Stimulated activated naive CD8-positive, alpha-beta T cell treated with anti-CD3 and anti-CD28 coated beads, Interleukin-15, Interleukin-2, amounts not matched to agents 100 ng/mL and 50 ng/mL, for 24 hours (primary cell): Measurements from ENCODE around the gene PRPSAP2.
"Not testable (repeated sequence)": the region's sequence is repeated elsewhere in the genome, so short reads cannot be mapped to it uniquely, and the experiment has no call there.

Experiments
- H3K27ac Mint-ChIP-seq: one replicate; pipeline ENCODE4 v1.8.0; 2021; ENCODE audit warnings: mild to moderate bottlenecking, mixed read lengths
- H3K27me3 Mint-ChIP-seq: one replicate; pipeline ENCODE4 v1.8.0; 2021; ENCODE audit warnings: mixed read lengths
- H3K36me3 Mint-ChIP-seq: one replicate; pipeline ENCODE4 v1.8.0; 2021; ENCODE audit warnings: low read depth, mixed read lengths
- H3K4me1 Mint-ChIP-seq: one replicate; pipeline ENCODE4 v1.8.0; 2021; ENCODE audit warnings: low read depth, mixed read lengths
- H3K4me3 Mint-ChIP-seq: one replicate; pipeline ENCODE4 v1.8.0; 2021; ENCODE audit warnings: mild to moderate bottlenecking, mixed read lengths
- H3K9me3 Mint-ChIP-seq: one replicate; pipeline ENCODE4 v1.8.0; 2021; ENCODE audit warnings: mixed read lengths

The PRPSAP2 gene

DNA sequence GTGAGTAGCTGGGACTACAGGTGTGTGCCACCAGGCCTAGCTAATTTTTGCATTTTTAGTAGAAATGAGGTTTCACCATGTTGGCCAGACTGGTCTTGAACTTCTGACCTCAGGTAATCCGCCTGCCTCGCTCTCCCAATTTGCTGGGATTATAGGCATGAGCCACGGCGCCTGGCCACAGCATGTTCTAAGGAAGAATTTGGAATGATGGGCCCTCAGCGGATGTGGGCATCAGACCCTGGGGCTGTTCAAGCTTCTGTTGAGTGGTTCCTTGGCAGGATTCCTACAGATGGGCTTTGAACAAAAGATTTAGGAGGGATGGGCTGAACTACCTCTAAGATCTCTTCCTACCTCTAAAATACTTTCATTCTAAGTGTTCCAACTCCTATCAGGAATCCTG, 4.1 kb downstream of the PRPSAP2 start:
- no peaks in the 10 kb centered on the region for H3K9me3 Mint-ChIP-seq
- no peak overlapping the region for H3K4me3 Mint-ChIP-seq
- H3K36me3 Mint-ChIP-seq: peaks cover 9% of the 10 kb centered on the region

DNA sequence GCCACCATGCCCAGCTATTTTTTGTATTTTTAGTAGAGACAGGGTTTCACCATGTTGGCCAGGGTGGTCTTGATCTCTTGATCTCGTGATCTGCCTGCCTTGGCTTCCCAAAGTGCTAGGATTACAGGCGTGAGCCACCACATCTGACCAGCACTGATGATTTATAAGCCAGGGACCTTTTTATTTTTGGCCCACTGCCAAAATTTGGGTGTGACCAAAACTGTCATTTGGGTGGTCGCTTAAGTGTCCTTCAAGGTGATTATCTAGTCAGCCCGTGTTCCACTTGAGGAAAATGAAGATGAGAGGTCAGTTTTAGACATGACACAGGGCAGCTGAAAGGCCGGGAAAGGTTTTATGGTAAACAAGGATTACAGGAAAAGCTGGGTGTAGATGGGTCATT, 7.1 kb downstream of the PRPSAP2 start:
- H3K27me3 Mint-ChIP-seq, H3K9me3 Mint-ChIP-seq, H3K4me3 Mint-ChIP-seq, H3K27ac Mint-ChIP-seq: not testable (repeated sequence)
- Mint-ChIP-seq H3K4me1 (peaks cover 24% of the 10 kb centered on the region), H3K36me3 (peaks cover 15% of the 10 kb centered on the region)

More for the DNA sequence above, 4.1 kb downstream of the PRPSAP2 start:
- Mint-ChIP-seq H3K4me1 (peaks cover 39% of the 10 kb centered on the region), H3K27me3 (no peaks in the 10 kb centered on the region), H3K27ac (no peak overlapping the region)

DNA sequence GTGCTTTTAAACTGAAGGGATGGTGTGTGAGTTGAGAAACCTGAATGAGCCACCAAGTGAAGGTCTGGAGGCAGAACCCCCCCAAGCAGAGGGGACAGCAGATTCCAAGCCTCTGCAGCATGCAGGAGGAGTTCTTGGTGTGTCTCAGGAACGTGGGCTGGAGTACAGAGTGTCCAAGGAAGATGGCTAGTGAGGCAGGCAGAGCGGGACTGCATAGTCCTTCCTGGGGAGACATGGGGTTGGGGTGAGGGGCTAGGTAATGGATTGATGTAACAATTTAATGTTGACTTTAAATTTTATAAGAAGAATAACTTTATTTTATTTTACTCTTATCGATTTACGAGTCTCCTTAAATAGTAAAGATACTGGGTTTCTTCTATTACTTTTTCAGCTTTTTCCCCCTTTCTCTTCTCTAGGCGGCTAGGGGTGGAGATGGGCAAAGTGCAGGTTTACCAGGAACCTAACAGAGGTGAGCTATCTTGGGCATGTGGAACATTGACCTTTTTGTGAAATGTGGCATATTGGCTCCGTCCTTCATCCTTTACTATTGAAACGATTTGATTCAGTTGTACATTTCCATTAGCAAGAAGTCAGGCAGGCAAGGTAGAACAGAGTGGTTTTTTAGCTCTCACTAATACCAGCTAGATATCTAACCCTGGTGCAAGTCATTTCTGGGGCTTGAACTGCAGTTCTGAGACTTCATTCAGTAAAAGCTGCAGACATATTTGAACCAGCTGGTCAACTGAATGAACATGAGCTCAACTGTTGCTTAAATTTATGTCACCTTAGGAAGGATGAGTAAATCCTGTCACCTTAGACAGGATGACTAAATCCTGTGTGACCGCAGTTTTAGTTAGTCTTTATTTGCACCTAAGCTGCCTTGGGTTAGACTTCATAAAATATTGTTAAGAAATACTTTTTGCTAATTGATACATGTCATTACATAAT, 9.2 kb downstream of the PRPSAP2 start:
- peaks cover 5% of the 10 kb centered on the region for H3K4me1 Mint-ChIP-seq
- no peak overlapping the region for H3K27ac Mint-ChIP-seq
- peaks cover 23% of the 10 kb centered on the region for H3K36me3 Mint-ChIP-seq
- no peaks in the 10 kb centered on the region for H3K27me3 Mint-ChIP-seq
- H3K4me3 Mint-ChIP-seq: no peak overlapping the region
- H3K9me3 Mint-ChIP-seq: no peaks in the 10 kb centered on the region

DNA sequence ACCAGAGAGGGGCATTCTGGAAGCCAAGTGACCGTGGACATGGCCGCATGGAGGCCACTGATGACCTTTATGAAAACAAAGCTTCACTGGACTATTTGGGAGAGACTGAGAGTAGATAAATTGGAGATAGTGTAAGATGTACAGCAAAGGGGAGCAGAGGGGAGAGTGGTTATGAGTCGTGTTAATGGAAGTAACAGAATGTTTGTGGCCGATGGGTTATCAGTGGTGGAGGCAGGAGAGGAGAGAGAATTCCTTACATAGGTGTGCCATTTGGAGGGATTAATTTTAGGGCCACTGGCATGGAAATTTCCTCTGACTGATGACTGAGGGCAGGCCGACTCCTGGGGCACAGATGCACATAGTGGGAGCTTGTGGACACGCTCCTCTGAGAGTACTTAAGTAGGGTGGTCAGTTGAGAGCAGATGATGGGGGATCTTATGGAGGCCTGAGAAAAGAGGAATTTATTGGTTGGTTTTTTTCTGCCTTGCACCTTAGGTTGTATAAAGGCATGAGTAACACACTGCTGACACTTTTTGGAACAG, 19.2 kb downstream of the PRPSAP2 start:
- H3K27ac Mint-ChIP-seq: no peak overlapping the region
- no peaks in the 10 kb centered on the region for H3K27me3 Mint-ChIP-seq
- no peaks in the 10 kb centered on the region for H3K9me3 Mint-ChIP-seq
- H3K4me1 Mint-ChIP-seq: no peaks in the 10 kb centered on the region
- H3K4me3 Mint-ChIP-seq: no peak overlapping the region
- H3K36me3 Mint-ChIP-seq: peaks cover 46% of the 10 kb centered on the region

DNA sequence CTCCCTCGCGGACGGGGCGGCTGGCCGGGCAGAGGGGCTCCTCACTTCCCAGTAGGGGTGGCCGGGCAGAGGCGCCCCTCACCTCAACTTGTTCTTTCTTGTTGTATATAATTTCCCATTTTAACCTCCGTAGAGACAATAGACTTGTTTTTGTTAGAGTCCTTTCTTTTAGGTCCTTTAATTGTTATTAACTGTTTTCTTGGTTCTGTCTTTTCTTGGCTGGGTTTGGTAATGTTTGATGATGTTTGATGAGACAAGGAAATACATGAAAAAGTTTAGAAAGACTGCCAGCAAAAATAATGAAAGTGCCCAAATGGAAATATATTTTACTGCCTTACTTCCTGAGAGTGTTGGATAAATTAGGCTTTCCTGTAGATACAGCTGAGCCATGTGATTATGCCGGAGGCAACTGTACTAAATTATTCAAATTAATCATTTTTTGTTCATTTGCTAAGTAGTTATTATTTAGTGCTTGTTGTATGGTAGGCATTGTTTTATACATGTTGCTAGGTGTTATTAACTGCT, 30.9 kb downstream of the PRPSAP2 start:
- Mint-ChIP-seq H3K27me3 (no peaks in the 10 kb centered on the region), H3K4me1 (peaks cover 6% of the 10 kb centered on the region), H3K36me3 (peaks cover 66% of the 10 kb centered on the region), H3K9me3 (no peaks in the 10 kb centered on the region), H3K27ac (no peak overlapping the region), H3K4me3 (no peak overlapping the region)

DNA sequence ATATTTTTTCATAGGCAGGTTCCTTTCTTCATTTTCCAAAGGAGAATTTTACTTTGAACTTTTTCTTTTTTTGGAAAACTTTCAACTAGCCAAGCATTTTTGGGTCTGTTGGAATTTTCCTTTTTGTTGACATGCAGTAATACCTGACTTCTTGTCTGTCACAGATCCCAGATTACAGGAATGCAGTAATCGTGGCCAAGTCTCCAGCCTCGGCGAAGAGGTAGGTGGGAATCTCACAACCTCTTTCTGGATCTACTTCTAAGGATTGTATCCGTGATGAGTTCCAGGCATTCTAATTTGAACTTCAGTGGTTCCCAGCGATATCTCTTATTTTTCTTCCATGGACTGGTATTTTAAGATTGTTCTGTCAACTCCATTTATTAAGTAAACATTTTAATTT, 31.7 kb downstream of the PRPSAP2 start:
- Mint-ChIP-seq H3K9me3 (no peaks in the 10 kb centered on the region), H3K4me1 (peaks cover 3% of the 10 kb centered on the region), H3K36me3 (peaks cover 64% of the 10 kb centered on the region), H3K4me3 (no peak overlapping the region), H3K27me3 (no peaks in the 10 kb centered on the region), H3K27ac (no peak overlapping the region)

DNA sequence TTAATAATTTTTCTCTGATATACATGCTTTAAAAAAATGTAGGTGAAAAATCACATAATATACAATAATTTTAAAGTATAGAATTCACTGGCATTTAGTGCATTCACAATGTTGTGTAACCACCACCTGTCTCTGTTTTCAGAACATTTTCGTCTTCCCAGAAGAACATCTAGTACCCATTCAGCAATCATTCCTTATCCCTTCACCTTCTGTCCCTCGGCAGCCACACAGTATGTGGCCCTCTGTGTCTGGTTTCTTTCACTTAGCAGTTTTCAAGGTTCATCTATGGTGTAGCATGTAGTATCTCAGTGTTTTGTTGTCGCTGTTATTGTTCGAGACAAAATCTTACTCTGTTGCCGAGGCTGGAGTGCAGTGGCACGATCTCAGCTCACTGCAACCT, 33.6 kb downstream of the PRPSAP2 start:
- Mint-ChIP-seq H3K27me3 (no peaks in the 10 kb centered on the region), H3K9me3 (no peaks in the 10 kb centered on the region), H3K36me3 (peaks cover 67% of the 10 kb centered on the region), H3K4me3 (no peak overlapping the region), H3K4me1 (peaks cover 2% of the 10 kb centered on the region), H3K27ac (no peak overlapping the region)

DNA sequence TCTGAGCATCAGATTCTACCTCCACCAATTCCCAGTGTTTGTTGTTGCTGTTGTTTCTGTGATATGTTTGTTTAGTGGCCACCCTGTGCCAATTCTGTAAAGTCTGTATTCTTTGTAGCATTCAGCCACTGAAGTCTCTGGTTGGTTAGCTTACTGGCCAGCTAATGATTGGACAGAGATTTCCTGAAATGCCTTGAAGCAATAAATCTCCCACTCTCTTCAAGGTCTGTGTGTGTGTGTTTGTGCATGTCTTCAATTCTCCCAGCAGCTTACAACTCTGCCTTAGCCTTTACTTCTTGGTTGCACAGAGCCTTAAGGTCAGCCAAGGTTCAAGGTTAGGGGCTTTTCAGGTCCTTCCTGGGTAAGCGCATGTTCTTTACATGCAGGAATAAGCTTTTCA, 38.2 kb downstream of the PRPSAP2 start:
- no peak overlapping the region for H3K27ac Mint-ChIP-seq
- H3K27me3 Mint-ChIP-seq: no peaks in the 10 kb centered on the region
- peaks cover 73% of the 10 kb centered on the region for H3K36me3 Mint-ChIP-seq

DNA sequence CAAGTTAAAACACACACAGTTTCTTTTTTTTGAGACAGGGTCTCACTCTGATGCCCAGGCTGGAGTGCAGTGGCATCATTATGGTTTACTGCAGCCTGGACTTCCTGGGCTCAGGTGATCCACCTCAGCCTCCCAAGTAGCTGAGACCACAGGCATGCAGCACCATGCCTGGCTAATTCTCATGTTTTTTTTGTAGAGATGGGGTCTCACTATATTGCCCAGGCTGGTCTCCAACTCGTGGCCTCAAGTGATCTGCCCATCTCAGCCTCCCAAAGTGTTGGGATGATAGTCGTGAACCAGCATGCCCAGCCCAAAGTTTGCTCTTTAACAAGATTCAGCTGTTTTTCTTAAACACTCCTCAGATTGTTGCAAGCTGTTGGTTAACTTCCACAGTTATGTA, 39.0 kb downstream of the PRPSAP2 start:
- no peak overlapping the region for H3K27ac Mint-ChIP-seq
- peaks cover 68% of the 10 kb centered on the region for H3K36me3 Mint-ChIP-seq
- no peaks in the 10 kb centered on the region for H3K9me3 Mint-ChIP-seq

More for the DNA sequence above, 38.2 kb downstream of the PRPSAP2 start:
- H3K9me3 Mint-ChIP-seq: no peaks in the 10 kb centered on the region
- no peak overlapping the region for H3K4me3 Mint-ChIP-seq
- H3K4me1 Mint-ChIP-seq: peaks cover 13% of the 10 kb centered on the region

DNA sequence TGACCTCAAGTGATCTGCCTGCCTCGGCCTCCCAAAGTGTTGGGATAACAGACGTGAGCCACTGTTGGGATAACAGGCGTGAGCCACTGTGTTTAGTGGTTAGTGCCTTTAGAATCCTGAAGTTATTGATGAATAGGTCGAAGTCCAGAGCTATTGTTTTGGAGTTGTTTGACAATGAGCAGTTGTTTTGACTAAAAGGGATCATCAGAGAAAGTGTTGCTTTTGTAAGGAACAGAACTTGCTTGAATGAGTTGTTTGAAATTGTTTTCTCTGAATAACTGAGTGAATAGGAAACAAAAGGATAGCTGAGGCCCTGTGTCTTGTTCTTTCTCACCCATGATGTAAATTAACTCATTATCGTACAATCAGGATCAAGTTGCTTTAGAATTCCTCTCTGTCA, 46.6 kb downstream of the PRPSAP2 start:
- Mint-ChIP-seq H3K36me3 (peaks cover 62% of the 10 kb centered on the region), H3K4me1 (peaks cover 36% of the 10 kb centered on the region), H3K27ac (no peak overlapping the region), H3K27me3 (no peaks in the 10 kb centered on the region), H3K4me3 (no peak overlapping the region), H3K9me3 (no peaks in the 10 kb centered on the region)

More for the DNA sequence above, 39.0 kb downstream of the PRPSAP2 start:
- Mint-ChIP-seq H3K27me3 (no peaks in the 10 kb centered on the region), H3K4me3 (no peak overlapping the region), H3K4me1 (peaks cover 21% of the 10 kb centered on the region)

DNA sequence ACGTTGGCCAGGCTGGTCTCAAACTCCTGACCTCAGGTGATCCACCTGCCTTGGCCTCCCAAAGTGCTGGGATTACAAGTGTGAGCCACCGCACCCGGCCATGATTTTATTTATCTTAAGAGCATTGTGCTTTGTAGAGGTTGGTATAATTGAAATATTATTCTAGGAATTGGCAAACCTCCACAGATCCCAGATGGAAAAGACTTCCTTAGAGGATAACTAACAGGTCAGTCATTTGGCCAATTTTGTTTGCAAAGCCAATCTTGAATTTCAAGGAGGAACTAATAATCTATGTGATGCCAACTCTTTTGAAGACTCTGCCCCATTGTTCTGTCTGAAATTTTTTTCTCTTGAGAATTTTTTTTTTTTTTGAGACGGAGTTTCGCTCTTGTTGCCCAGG, 47.3 kb downstream of the PRPSAP2 start:
- Mint-ChIP-seq H3K4me3 (no peak overlapping the region), H3K9me3 (no peaks in the 10 kb centered on the region), H3K27me3 (no peaks in the 10 kb centered on the region), H3K27ac (no peak overlapping the region), H3K4me1 (peaks cover 33% of the 10 kb centered on the region), H3K36me3 (peaks cover 59% of the 10 kb centered on the region)

DNA sequence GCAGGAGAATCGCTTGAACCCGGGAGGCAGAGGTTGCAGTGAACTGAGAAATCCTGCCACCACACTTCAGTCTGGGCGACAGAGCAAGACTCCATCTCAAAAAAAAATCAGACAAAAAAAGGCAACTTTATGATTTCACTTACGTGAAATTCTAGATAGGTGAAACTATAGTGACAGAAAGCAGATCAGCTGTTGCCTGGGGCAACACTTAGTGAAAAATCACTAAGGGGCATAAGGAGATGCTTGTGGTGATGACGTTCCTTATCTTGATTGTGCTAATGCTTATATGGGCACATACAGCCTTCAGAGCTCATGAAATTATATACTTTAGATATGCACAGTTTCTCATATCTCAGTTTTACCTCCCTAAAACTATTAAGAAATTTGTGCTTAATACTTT, 52.4 kb downstream of the PRPSAP2 start:
- peaks cover 4% of the 10 kb centered on the region for H3K4me1 Mint-ChIP-seq
- H3K4me3 Mint-ChIP-seq: no peak overlapping the region
- peaks cover 51% of the 10 kb centered on the region for H3K36me3 Mint-ChIP-seq
- no peaks in the 10 kb centered on the region for H3K27me3 Mint-ChIP-seq
- no peaks in the 10 kb centered on the region for H3K9me3 Mint-ChIP-seq
- H3K27ac Mint-ChIP-seq: no peak overlapping the region

DNA sequence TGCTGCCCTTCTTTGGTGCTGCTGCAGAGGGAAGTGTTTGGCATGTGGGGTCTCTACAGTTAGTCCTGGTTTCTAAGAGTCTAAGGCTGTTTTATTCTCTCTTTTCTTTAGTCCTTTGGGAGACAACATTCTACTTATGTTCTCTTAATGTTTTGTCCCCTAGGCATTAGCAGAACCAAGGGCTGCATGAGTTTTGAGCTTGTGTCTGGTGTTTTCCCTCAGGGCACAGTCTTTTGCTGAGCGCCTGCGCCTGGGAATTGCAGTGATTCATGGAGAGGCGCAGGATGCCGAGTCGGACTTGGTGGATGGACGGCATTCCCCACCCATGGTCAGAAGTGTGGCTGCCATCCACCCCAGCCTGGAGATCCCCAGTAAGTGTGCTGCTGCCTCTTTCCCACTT, 53.0 kb downstream of the PRPSAP2 start:
- no peak overlapping the region for H3K4me3 Mint-ChIP-seq

DNA sequence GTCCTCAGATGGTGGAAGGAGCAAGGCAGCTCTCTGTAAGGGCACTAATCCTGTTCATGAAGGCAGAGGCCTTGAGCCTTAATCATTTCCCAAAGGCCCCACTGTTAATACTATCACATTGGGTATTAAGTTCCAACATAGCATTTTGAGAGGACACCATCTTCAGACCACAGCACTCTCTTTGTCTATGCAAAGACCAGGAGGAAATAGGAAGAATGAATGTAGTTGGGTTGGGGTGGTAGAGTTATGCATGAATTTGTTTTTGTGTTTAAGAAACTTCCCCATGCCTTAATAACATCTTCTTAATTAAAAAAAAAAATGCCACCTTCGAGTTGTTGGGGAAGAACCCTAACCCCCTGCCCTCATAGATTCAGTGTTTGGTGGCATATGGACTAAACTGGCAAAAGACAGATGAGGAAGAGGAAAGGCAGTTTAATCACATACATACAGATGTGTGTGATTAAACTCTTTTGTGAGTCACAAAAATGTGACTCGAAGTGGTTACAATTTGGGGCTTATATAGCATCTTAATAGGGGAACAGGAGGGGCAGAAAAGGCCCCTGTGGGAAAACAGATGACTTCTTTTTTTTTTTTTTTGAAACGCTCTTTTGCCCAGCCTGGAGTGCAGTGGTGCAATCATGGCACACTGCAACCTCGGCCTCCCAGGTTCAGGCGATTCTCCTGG, 59.0 kb downstream of the PRPSAP2 start:
- no peak overlapping the region for H3K27ac Mint-ChIP-seq
- H3K4me1 Mint-ChIP-seq: peaks cover 39% of the 10 kb centered on the region
- no peaks in the 10 kb centered on the region for H3K27me3 Mint-ChIP-seq
- peaks cover 54% of the 10 kb centered on the region for H3K36me3 Mint-ChIP-seq
- no peak overlapping the region for H3K4me3 Mint-ChIP-seq
- H3K9me3 Mint-ChIP-seq: no peaks in the 10 kb centered on the region

More for the DNA sequence above, 53.0 kb downstream of the PRPSAP2 start:
- no peaks in the 10 kb centered on the region for H3K9me3 Mint-ChIP-seq
- H3K36me3 Mint-ChIP-seq: peaks cover 53% of the 10 kb centered on the region
- peaks cover 4% of the 10 kb centered on the region for H3K4me1 Mint-ChIP-seq
- H3K27me3 Mint-ChIP-seq: no peaks in the 10 kb centered on the region
- no peak overlapping the region for H3K27ac Mint-ChIP-seq

DNA sequence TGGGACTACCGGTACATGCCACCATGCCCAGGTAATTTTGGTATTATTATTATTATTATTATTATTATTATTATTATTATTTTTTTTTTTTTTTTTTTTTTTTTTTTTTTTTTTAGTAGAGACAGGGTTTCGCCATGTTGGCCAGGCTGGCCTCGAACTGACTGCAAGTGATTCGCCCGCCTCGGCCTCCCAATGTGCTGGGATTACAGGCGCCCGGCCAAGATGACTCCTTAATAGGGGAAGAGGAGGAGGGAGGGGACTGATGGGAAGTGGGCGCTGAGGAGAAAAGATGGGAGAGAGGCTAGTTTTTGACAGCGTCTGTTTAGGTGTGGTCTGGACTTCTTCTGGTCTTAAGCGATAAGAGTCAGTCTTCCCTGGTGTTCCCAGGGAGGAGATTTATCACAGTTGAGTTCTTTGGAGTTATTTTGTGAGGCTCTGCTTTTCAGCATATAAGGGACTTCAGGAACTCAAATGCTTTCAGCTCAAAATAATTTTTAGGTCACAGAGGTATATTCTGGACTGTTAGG, 59.6 kb downstream of the PRPSAP2 start:
- H3K36me3 Mint-ChIP-seq: peaks cover 48% of the 10 kb centered on the region
- H3K9me3 Mint-ChIP-seq: no peaks in the 10 kb centered on the region
- no peak overlapping the region for H3K27ac Mint-ChIP-seq
- no peak overlapping the region for H3K4me3 Mint-ChIP-seq
- peaks cover 44% of the 10 kb centered on the region for H3K4me1 Mint-ChIP-seq
- no peaks in the 10 kb centered on the region for H3K27me3 Mint-ChIP-seq
